ENCODE data around the gene MAP3K1. TPM values are rescaled to one million over a fixed set of nuclear protein-coding genes. Genes with fewer than 3 reads are reported as not detected.

MAP3K1 gene
- total and polyA plus RNA-seq, 9 of the 15 experiments (the other 6 are each of a cell fraction or from before 2014, with no cell fraction given) = 3.9 to 13.9 (median 7.5) TPM

DNA sequence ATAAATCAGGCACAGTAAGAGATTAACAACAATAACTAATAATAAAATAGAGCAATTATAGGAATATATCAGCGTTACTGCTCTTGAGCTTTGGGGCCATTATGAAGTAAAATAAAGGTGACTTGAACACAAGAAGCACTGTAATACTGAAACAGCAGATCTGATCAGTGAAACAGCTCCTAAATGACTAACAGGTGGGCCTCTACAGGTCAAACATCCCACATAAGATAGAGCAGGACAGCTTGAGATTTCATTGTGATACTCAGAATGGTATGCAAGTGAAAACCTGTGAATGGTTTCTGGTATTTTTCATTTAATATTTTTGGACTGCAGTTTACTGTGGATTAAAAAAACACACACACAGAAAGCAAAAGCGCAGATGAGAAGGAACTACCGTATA lies 24.0 kb upstream of the MAP3K1 start (continued):
- no peak for TF ChIP-seq TSC22D4 (tag; IDR thresholded peaks at IDR 0.05)

DNA sequence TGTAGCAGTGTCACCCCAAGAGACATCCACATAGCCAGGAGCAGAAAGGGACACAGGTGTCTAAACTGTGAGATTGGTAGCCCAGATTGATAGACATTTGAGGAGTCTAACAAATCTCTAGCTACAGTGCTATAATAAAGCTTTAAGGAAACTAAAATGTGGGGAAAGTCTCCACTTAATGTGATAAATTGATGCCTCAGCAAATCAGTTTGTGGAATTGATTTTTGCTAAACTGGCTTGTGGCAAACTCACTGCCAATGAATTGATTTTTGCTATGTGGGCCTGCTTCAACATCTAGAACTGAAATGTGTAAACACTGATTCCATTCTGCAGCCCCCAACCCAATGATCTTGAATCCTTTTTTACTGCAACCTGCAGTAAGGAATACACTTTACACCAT lies 16.8 kb upstream of the MAP3K1 start:
- peaks cover 0 to 4% of the 10 kb centered on the region in 2 experiments; a peak in 2 of 5 replicates for H3K27me3 ChIP-seq (ENCODE audit: control insufficient read depth in 2 of 2, insufficient read depth in 2 of 2, low read length in 2 of 2)
- H4K20me1 ChIP-seq (replicated peaks; ENCODE audit: control insufficient read depth, insufficient read depth, low read length) = no peaks in the 10 kb centered on the region
- H2AFZ ChIP-seq (ENCODE audit: low read depth, low read length) = no peak overlapping the region
- H3K27ac ChIP-seq (ENCODE audit: extremely low read depth, low read depth, low read length) = no peak overlapping the region
- no peak overlapping the region for H3K9ac ChIP-seq (ENCODE audit: insufficient read depth in 1 of 2, low read depth in 2 of 2, low read length in 2 of 2)
- H3K4me3 ChIP-seq = no peak overlapping the region
- no peaks in the 10 kb centered on the region; the same call in 1 of the 2 replicates for H3K9me3 ChIP-seq (replicated peaks; ENCODE audit: control insufficient read depth, insufficient read depth, low read depth, low read length)
- in situ Hi-C loops (cut with MboI) = no loop called here
- FAIRE-seq (no peak), DNase-seq (ENCODE audit: extremely low read depth in 1 of 4, low spot score in 3 of 4) (no peak), ATAC-seq (no peak)
- BruUV-seq (replicated peaks) = no TSS peak
- intact Hi-C loops (cut with micrococcal nuclease) = no loop called here
- H3K9me1 ChIP-seq (ENCODE audit: control insufficient read depth, insufficient read depth, low read length) = no peaks in the 10 kb centered on the region
- H3K79me2 ChIP-seq (ENCODE audit: control insufficient read depth, insufficient read depth, low read length) = no peaks in the 10 kb centered on the region
- H3K4me1 ChIP-seq (replicated peaks in 1 of 2; ENCODE audit: control insufficient read depth in 2 of 2, insufficient read depth in 2 of 2, low read length in 2 of 2) = no peaks in the 10 kb centered on the region
- peak; percentile 49; the same call in 1 of the 2 replicates for TF ChIP-seq MAFF (IDR thresholded peaks at IDR 0.05; ENCODE audit: low read length)
- peak; percentile 64; the same call in 1 of the 2 replicates for TF ChIP-seq ZNF316 (IDR thresholded peaks at IDR 0.05)
- peak; percentile 32; the same call in 1 of the 2 replicates for TF ChIP-seq MAFK (IDR thresholded peaks at IDR 0.05; ENCODE audit: low read length)
- TF ChIP-seq MAFG (tag; conservative IDR thresholded peaks at IDR 0.05) = peak; percentile 49; the same call in 1 of the 2 replicates
- no peak for TF ChIP-seq PURB (CRISPR knock-in tag; IDR thresholded peaks at IDR 0.05; ENCODE audit: low read depth)
- TF ChIP-seq C11orf30 (IDR thresholded peaks at IDR 0.05; ENCODE audit: low read depth) = peak; percentile 42; the same call in 1 of the 2 replicates
- no peaks in the 10 kb centered on the region for H3K36me3 ChIP-seq (ENCODE audit: control insufficient read depth, insufficient read depth, low read length)
- CTCF ChIA-PET (ENCODE audit: low intra/inter-chr PET ratio) = no interaction called here
- no peak overlapping the region for H3K4me2 ChIP-seq (ENCODE audit: insufficient read depth, low read length)
- POLR2A ChIA-PET = no interaction called here
